ENCODE data around the gene DYNLT1. TPM values are rescaled to one million over a fixed set of nuclear protein-coding genes. Genes with fewer than 3 reads are reported as not detected.
"Not testable (repeated sequence)": the region's sequence is repeated elsewhere in the genome, so short reads cannot be mapped to it uniquely, and the experiment has no call there.

DYNLT1 gene
- polyA plus RNA-seq, 4 donors: 149 to 203 (median 166) TPM

DNA sequence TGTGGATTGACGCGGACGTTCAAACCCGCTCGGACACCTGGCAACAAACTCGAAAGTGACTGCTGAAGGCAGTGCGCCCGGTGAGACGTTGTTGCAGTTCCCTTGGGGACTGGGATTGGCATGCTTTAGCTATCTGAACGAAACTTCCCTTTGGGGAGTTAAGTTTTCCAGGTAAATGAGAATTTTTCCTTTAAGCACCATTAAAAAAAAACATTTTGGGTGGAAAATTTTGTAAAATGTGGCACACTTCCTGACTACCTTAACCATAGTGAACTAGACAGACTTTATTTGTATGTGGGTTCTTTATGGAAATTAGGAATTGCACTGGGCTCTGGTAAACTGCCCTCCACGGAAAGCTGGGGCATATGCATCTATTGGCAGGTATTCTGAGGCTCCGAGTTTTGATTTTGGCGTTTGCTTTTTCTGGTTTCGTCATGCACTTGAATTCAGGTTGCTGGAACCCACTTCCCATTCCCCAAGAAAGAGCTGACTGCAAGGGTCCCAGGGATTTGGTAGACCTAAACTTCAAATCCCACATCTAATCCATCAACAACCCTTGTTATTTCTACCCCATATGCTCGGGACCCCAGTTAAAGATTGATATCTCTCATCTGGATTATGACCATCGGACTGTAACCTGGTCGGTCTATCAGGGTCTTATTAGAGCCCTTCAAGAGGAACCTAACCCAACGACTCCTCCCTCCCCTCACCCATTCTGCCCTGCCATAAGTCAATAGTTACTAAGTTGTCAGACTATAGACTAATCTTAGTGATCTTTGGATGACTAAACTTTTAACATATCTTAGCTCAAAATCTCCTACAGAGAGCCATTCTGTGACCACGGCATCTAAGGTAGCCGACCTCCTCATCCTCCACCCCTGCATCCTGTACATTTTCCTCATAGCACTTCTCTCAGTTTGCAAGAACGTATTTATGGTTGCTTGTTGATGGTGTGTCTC is 800 bp upstream of the DYNLT1 start:
- DNase-seq (ENCODE audit: low read depth in 4 of 4, low spot score in 2 of 4): no peak

DNA sequence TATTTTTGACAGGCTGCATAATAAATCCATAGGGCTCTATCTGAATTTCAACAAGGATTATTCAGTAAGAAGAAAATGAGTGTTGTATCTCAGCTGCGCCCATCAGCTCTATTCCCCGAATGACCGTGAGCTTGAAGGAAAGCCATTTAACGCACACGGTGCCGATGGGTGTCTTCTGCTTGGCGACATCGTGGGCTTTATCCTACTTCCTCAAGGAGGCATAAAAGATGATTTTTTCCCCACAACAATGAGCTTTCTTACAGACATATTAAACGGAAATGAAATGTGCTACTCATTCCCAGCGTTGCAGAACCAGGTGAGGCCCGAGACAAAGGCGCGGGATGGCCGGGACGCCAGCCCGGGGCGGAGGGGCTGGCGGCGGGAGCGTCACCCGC is 710 bp downstream of the DYNLT1 start:
- DNase-seq (ENCODE audit: low read depth in 4 of 4, low spot score in 2 of 4): no peak

DNA sequence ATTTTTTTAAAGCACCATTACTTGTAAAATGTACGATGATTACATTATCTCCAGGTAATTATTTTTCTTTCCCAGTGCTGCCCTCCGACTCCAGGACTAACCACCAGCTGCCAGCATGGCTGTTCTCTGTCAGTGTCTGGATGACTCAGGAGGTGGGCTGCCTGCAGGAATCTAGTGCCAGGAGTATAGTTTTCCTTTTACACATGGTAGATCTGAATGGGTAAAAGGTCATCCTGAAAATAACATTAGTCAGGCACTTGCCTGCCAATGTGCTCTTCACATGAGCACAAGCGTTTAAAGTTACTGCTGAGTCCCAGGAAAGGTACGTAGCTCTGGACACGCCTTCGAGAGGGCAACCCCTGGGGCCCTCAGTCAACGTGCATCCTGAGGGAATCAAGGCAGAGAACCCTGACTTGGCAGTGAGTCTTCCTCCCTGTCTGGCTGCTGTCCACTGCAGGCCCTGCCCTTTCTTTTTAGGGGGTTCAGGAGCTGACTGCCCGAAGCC is 2.4 kb downstream of the DYNLT1 start:
- DNase-seq (ENCODE audit: low read depth in 4 of 4, low spot score in 2 of 4): no peak

DNA sequence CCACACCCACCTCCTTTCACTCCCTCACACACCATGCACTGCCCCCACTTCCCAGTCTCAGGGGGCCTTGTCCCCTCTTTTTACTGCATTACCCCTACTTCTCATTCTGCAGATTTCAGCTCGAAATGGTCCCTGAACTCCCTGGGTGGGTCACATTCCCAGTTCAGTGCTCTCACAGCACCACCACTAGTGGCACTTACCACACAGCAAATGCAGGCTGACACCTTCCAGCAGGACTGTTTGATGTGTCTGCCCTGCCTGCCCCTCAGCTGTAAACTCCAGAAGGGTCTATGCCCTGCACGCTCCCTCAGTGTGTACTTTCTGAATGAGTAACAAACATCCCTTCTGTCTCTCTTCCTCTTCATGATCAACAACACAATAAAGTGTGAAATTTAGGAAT is 4.0 kb downstream of the DYNLT1 start:
- no peak for DNase-seq (ENCODE audit: low read depth in 4 of 4, low spot score in 2 of 4)

DNA sequence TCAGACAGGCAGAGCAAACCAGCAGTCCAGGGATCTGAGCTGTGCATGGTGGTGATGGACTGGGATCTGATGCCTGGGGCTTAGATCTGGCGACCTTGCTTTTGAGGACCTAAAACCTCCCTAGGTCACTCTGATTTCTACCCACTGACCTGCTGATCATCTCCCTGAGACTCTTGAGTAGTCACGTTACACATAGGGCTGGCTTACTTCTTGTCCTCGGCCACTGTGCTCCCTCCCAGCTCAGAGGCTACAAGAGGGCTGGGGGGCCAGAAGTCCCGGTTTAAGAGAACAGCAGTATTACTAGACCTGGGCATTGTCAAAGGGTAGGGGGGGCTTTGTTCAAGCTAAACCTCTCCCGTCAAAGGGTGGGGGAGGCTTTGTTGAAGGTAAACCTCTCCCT is 5.5 kb downstream of the DYNLT1 start:
- no peak for DNase-seq (ENCODE audit: low read depth in 4 of 4, low spot score in 2 of 4)

DNA sequence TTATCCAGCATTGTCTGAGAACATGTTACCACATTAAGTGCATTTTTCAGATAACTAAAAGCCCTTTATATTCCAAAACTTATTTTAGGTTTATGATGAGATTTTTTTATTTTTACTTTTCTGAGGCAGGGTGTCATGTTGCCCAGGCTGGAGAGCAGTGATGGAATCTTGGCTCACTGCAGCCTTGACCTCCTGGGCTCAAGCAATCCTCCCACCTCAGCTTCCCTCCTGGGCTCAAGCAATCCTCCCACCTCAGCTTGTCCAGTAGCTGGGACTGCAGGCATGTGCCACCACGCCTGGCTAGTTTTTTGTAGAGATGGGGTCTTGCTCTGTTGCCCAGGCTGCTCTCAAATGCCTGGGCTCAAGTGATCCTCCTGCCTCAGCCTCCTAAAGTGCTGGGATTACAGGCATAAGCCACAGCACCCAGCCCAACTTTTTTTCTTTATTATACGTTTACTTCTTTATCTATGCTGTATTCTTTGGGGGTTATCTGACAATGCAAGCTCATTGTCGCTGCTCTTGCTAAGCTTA is 6.2 kb downstream of the DYNLT1 start:
- DNase-seq (ENCODE audit: low read depth in 4 of 4, low spot score in 2 of 4): no peak

DNA sequence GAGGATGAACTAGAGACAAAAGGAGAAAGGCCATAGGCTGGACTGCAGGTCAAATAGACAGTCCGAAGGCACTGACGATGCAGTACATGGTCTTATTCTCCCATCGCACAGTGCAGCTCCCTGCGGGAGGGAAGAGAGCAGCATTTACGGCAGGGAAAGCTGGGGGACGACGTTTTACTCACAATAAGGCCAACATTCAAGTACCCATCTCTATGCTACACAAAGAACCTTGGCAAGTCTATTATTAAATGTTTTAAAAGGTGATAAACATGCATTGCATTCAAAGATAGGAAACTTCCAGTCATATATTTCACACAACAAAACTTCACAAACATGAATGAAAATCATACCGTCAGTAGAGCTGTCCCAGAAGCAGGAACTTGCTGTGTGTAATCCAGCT is 7.8 kb downstream of the DYNLT1 start:
- no peak for DNase-seq (ENCODE audit: low read depth in 4 of 4, low spot score in 2 of 4)

DNA sequence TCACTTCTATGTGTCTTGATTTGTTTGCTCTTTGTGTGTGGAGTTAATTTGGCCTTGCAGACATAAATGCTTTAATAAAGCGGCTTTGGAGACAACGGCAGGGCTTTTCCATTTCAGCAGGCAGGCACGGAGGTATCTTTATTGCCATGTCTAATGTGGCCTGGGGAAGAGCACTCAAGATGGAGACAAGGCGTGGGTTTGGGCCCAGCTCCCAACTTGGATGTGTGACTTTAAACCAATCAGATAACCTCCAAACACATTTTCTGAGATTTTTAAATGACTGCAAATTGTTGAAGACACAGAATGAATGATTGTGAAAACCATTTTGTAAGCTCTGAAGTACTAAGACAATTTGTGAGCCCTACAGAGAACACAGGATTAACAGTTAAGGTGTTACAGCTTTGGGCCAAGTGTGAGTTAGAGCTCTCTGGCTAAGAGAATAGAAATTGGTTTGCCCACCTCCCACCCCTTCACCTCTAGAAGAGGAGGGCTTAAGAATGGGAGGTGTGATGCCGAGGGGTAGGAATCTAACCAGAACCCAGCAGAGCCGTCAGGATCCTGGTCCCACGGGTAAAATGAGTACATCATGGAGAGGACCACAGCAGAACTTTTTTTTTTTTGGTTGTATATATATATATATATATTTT is 9.0 kb downstream of the DYNLT1 start:
- DNase-seq (ENCODE audit: low read depth in 4 of 4, low spot score in 2 of 4): no peak

DNA sequence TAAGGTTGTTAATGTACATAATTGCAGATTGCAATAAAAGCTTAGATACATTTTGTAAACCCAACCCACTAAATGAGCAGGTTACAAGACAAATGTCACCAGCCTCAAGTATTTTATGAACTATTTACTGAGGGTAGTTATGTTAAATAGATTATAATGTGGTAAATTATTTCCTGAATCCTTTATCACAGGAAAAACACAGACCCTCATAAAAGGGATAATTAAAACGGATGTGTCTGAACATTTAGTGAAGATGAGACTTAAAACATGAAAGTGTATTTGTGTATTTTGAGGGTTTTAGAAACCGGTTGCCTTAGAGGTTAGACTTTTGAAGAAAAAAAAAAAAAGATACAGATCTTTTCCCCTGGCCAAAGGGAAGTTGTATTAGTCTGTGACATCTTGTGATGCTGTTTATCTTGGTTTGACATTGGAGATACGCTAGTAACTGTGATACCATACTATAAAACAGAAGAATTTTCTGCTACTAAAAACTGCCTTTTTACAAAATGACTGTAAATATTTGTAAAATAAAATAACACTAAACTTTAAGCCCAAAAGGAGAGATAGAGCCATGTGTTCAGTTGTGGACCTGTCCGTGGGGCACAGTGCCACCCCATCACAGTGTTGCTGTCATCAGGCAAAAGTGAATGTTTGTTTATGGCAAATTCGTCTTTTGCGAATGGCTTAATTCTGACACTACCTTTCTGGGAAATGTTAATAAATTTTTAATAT is 9.7 kb downstream of the DYNLT1 start:
- no peak for DNase-seq (ENCODE audit: low read depth in 4 of 4, low spot score in 2 of 4)

DNA sequence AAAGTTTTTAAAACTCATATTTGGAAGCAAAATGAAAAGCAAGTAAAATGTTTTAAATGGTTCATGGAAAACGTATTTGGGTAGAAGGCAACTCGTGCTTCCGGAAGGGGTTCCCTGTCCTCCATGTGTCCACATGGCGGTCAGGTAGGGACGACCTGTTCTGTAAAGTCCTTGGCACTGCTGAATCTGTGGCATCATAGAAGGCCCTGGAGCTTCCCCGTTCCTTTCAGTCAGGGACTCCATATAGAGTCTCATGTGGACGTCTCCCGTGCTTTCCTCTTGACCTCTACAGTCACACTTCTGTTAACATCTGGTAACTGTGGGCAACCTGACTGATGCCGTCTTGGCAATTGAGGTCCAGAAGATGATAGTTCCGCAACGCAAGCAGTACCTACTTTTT is 11.4 kb downstream of the DYNLT1 start:
- DNase-seq (ENCODE audit: low read depth in 4 of 4, low spot score in 2 of 4): no peak

DNA sequence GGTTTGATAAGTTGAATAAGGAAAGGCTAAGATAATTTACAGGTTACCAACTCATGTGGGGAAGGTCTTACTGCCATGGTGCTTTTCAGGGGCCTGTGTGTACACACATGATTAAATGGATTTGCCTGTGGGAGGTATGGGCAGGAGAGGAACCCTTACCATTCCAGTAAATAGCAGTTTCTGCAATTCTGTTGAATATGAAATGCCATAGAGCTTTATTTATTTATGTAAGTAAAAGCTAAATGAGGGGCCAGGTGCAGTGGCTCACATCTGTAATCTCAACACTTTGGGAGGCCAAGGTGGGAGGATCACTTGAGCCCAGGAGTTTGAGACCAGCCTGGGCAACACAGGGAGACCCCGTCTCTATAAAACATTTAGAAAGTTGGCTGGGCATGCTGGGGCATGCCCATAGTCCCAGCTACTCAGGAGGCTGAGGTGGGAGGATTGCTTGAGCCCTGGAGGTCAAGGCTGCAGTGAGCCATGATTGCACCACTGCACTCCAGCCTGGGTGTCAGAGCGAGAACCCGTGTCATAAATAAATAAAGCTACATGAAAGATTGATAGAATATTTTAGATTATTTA is 11.9 kb downstream of the DYNLT1 start:
- not testable (repeated sequence) for DNase-seq (ENCODE audit: low read depth in 4 of 4, low spot score in 2 of 4)

DNA sequence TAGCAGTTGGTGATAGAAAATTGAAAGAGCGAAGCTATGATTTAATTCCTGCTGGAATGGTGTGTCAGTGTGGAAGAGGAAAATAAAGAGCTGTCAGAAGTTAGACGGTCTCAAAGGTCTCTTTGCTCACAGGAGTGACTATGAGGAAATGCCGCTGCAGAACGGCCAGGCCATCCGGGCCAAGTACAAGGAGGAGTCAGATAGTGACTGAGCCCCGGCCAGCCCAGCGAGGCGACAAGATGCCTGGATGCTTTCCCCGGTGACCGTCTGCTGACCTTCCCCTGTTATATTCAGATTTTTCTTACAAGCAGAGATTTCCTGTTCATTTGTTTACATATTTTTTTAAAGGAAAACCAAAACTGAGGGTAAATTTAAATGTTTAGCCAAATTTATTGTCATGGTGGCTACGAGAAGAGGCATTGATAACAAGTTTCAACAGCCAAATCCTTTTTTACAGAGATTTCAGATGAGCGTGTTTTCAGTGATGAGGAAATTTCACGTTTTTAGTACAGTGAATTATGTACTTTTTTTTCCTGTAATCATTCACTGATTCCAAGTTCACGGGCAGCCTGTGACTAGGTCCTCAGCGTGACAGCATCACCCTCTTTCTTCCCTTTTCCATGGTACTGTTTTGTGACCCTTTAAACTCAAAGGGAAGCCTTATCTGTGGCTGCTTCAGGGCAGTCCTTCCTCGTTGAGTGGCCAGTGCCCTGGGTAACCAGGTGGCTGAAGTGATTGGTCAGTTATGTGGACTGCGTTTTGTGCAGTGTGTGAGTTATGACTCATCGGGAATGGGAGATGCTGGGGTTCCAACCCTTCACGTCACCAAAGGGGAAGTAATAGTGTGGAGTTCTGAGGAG is 12.6 kb downstream of the DYNLT1 start:
- no peak for DNase-seq (ENCODE audit: low read depth in 4 of 4, low spot score in 2 of 4)

DNA sequence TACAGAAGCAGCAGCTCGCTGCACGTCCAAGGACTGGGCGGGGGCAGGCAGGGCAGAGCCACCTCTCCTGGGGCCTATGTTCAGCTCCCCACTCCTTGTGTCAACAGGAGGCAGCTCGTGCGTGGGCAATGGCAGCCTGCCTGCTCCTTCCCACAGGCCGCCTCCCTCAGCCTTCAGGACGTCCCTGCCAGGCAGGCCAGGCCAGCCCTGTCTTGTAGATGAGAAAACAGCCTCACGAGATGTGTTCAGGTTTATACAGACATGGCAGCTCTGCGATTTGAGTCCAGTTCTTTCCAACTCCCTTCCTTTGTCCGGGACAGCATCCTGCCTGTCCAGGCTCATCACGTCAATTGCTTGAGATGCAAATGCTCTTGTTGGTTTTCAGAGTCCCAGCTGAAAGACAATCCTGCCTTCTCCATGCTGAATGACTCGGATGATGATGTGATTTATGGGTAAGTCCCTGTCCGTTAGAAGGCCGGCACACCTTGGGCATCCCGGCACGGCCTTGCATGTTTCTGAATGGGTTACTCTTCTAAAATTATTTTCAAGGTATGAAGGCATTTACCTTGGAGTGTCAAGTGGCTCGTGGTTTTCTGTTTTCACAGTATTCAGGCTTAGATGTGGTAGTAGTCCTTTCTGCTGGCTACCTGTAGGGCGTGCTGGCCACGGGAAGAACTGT is 13.5 kb downstream of the DYNLT1 start:
- no peak for DNase-seq (ENCODE audit: low read depth in 4 of 4, low spot score in 2 of 4)

DNA sequence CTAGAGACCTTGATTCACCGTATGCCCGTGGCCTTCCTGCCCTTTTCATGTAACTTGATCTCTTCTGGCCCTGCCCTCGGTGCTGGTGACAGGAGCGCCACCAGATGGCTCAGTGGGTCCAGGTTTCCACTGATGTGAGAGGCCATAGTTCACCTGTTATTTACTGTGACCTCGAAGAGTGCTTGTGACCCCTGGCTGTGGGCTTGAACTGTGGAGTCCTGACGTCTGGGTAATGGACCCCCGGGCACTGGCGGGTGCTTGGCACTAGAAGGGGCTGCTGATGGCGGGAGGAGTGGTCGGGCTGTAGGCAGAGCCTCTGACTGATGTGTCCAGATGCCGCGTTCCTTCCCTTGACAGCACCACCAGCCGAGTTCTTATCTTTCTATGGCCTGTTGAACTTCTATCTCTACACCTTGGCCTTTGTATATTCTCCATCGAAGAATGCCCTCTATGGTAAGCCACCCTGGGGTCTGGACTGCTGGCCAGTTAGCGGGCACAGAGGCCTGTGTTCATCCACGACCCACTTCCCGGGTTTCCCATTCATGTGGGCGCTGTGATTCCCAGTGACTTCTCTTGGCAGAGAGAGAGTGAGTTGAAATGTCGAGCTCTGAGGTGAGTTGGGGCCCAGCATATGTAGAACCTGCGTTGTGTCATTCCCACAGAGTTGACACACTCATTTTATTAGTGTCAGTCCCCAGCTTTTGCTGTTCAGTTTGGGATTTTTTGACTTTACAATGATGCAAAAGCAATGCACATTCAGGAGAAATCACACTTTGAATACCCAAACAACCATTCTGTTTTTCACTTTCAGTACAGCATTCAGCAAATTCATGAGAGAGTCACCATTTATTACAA is 14.9 kb downstream of the DYNLT1 start:
- DNase-seq (ENCODE audit: low read depth in 4 of 4, low spot score in 2 of 4): no peak

DNA sequence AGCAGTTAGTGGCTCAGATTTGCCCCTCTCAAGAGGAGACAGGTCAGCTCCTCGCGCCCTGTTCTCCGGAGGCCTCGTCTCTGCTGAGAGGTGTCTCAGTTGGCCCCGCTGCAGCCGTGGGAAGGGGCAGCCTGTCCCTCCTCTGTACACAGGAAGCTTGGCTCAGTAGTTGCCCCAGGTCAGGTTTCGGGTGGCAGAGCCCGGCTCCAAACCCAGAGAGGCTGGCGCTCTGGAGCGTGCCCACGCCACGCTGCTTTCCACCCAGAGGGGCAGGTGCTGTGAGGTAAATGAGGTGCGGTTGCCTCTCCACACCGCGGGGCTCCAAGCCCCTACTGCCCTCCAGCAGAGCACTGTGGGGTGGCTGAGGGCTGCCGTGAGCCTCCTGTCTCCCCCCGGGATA is 16.0 kb downstream of the DYNLT1 start:
- no peak for DNase-seq (ENCODE audit: low read depth in 4 of 4, low spot score in 2 of 4)

DNA sequence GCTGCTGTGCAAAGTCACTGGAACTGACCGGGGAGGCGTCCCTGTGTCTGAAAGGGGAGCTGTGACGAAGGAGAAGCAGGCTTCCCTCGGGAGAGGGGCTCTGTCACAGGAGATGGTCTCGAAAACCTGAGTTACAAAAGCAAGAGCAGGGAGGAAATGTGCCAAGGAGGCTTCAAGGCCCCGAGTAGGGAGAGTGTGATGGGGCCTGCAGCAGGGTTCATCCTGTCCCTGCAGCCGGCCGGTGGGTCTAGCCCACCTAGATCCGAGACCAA is 16.7 kb downstream of the DYNLT1 start:
- no peak for DNase-seq (ENCODE audit: low read depth in 4 of 4, low spot score in 2 of 4)

DNA sequence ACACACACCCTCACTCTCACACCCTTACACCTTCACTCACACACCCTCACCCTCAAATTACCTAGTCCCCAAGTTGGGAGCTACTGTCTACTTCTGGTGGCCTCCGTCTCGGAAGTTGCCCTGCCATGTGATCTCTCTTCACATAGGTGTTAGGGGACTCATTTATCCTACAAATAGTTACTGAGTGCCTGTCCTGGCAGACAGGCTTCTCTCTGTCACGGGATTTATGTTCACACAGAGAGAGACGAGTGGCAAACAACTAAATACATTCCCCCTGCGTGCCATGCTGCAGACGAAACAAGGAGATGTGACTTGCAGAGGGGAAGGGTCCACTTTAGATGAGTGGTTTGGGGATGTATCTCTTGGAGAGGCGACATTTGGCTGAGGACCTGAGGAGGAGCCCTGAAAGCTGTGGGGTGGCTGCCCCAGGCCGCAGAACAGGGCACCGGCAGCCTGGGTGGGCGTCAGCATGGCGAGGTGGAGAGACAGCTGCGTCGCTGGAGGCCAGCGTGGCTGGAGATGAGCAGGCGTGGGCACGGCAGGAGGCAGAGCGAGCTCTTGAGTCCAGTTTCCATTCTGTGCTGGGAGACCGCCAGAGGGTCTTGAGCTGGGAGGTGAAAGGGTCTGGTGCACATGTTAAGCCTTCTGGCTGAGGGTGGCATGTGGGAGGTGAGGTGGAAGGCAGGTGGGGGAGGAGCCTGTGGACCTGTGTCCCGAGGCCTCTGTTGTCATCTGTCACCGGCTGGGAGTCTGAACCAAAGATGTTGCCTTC is 17.2 kb downstream of the DYNLT1 start:
- no peak for DNase-seq (ENCODE audit: low read depth in 4 of 4, low spot score in 2 of 4)

Data from left renal cortex interstitium (tissue), 4 donors.